Mammary microvascular endothelial cell (primary cell): ENCODE results near the gene PRH2. TPM values are rescaled to one million over a fixed set of nuclear protein-coding genes. Genes with fewer than 3 reads are reported as not detected.

ENCODE experiments used
- total RNA-seq: library from RNA; depleted of rRNA; stranded (reverse); fragments of >200 nt; gene quantifications from 2 replicates; pipeline ENCODE4 v1.2.3, GENCODE V29; 2015

Gene PRH2
- total RNA-seq, result not detected in 2 replicates

DNA sequence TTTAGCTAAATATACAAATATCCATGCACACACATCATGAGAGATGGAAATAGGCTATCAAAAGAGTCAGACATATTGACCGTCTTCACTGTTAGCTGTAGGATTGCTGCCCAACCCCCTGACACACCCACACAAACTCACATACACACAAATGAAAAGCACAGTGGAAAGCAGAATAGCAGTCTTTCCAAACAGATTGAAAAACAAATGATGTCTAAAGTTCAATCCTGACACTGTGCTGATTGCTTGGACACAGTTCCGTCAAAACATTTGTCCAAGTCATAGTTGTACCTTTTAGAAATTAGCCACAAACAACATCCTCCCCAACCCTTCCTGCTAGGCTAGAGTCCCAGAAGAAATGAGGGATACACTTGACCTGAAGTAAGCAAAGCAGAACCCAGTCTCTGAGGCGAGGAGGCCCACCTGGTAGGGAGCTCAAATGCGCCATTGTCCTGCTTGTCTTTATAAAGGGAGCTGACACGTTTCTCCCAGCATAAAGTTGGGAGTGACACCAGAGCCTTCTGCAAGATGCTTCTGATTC lies at the start of gene PRH2:
TSS of gene PRH2 (plus strand) at position 491 of the 541 bp plus-strand sequence. CDS start at position 529, 38 bp downstream.

DNA sequence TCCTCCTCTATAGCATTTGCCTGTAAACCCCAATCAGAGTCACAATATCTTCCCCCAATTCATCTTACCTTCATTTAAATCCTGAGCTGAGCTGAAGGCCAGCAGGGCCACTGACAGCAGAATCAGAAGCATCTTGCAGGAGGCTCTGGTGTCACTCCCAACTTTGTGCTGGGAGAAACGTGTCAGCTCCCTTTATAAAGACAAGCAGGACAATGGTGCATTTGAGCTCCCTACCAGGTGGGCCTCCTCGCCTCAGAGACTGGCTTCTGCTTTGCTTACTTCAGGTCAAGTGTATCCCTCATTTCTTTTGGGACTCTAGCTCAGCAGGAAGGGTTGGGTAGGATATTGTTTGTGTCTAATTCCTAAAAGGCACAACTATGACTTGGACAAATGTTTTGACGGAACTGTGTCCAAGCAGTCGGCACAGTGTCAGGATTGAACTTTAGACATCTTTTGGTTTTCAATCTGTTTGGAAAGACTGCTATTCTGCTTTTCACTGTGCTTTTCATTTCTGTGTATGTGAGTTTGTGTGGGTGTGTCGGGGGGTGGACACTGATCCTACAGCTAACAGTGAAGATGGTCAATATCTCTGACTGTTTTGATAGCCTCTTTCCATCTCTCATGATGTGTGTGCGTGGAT lies 44.8 kb upstream of the PRH2 start, which contains the start of gene PRH1:
TSS of gene PRH1 (minus strand) at position 170 of the 640 bp plus-strand sequence. CDS start at position 132, 38 bp downstream.

DNA sequence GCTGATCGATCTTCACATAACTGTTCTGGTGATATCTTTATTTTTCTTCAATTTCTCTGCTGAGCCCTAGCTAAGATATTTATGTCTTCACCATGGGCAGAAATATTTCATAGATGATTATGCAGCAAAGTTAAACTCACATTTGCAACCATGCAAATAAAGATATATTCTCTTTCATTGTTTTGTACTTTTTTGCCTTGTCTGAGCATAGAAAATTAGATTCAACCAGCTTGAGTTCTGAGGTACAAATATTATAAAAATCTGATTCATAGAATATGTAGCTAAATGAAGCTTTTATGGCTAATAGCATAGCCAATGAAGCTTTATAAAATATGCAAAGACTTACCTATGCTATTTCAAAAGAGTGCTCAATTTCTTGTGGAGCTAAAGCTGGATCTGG lies 19.6 kb upstream of the PRH2 start, which contains the start of gene TAS2R13:
TSS of gene TAS2R13 (minus strand) at position 101 of the 400 bp plus-strand sequence. CDS start 264 bp downstream, outside the sequence.

DNA sequence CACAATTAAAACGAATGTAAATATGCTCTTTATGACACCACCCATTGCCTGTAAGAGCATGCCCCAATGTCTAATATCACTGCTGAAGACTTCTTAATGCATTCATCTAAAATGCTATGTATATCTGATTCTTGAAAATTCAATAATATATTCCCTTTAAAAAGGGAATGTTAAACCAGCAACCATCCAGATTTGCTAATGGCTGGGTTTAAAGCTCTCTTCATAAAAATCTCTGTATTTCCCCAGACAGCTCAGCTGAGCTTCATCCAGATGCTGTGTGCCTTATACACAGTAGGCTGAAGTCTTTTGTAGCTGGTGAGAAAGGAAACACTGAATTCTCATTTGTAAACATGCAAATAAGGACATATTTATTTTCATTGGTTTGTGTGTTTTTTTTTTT lies 10.1 kb downstream of the PRH2 start, which contains the start of gene TAS2R14:
TSS of gene TAS2R14 (minus strand) at position 101 of the 400 bp plus-strand sequence. CDS start at position 45, 56 bp downstream.

Other genes with a start within 250 kb of the PRH2 start
- 355 and 378 TPM in 2 replicates for gene YBX3, start 205.9 kb upstream of the PRH2 start, total RNA-seq
- not detected in 2 replicates for gene TAS2R7, start 126.6 kb upstream of the PRH2 start, total RNA-seq
- not detected in 2 replicates for gene TAS2R8, start 122.0 kb upstream of the PRH2 start, total RNA-seq
- not detected in 2 replicates for gene TAS2R9, start 119.1 kb upstream of the PRH2 start, total RNA-seq
- gene TAS2R10, start 102.9 kb upstream of the PRH2 start, total RNA-seq, result 0.13 TPM in 1 of 2 replicates, not detected in the other
- 0.20 TPM in 1 of 2 replicates, not detected in the other for gene PRR4, start 79.8 kb upstream of the PRH2 start, total RNA-seq
- gene PRH1, start 45.0 kb upstream of the PRH2 start, total RNA-seq, result 3.0 and 6.0 TPM in 2 replicates
- 0.07 and 0.10 TPM in 2 replicates for gene TAS2R13, start 19.7 kb upstream of the PRH2 start, total RNA-seq
- 0.07 and 0.84 TPM in 2 replicates for gene TAS2R14, start 10.0 kb downstream of the PRH2 start, total RNA-seq
- gene TAS2R50, start 57.7 kb downstream of the PRH2 start, total RNA-seq, result 0.15 and 0.20 TPM in 2 replicates
- 0.10 and 0.13 TPM in 2 replicates for gene TAS2R20, start 69.1 kb downstream of the PRH2 start, total RNA-seq
- 0.39 and 0.53 TPM in 2 replicates for gene TAS2R19, start 93.4 kb downstream of the PRH2 start, total RNA-seq
- gene TAS2R31, start 102.2 kb downstream of the PRH2 start, total RNA-seq, result 0.15 TPM in 1 of 2 replicates, not detected in the other
- 0.34 and 0.73 TPM in 2 replicates for gene TAS2R46, start 133.1 kb downstream of the PRH2 start, total RNA-seq
- 0.53 TPM in 1 of 2 replicates, not detected in the other for gene TAS2R43, start 163.1 kb downstream of the PRH2 start, total RNA-seq
- 0.05 and 0.20 TPM in 2 replicates for gene TAS2R30, start 205.4 kb downstream of the PRH2 start, total RNA-seq
- 6.6 and 9.2 TPM in 2 replicates for gene SMIM10L1, start 242.0 kb downstream of the PRH2 start, total RNA-seq